GM12801 (cell line): Measurements from ENCODE around the gene MFAP5.

Source experiments
- TF ChIP-seq, protein P1 (sequence below): IDR thresholded peaks from one replicate; pipeline ENCODE4 v1.5.1; 2011; ENCODE audit warnings: control low read depth; ENCODE audit not compliant: insufficient read length; ENCODE audit errors: extremely low read depth

MFAP5 gene

DNA sequence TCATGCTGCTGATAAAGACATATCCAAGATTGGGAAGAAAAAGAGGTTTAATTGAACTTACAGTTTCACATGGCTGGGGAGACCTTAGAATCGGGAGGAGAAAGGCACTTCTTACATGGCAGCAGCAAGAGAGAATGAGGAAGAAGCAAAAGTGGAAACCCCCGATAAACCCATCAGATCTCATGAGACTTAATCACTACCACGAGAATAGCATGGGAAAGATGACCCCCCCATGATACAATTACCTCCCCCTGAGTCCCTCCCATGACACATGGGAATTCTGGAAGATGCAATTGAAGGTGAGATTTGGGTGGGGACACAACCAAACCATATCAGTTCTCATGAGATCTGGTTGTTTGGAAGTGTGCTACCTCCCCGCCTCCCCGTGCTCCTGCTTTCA lies 9.8 kb upstream of the MFAP5 start:
- TF ChIP-seq, protein P1, sequence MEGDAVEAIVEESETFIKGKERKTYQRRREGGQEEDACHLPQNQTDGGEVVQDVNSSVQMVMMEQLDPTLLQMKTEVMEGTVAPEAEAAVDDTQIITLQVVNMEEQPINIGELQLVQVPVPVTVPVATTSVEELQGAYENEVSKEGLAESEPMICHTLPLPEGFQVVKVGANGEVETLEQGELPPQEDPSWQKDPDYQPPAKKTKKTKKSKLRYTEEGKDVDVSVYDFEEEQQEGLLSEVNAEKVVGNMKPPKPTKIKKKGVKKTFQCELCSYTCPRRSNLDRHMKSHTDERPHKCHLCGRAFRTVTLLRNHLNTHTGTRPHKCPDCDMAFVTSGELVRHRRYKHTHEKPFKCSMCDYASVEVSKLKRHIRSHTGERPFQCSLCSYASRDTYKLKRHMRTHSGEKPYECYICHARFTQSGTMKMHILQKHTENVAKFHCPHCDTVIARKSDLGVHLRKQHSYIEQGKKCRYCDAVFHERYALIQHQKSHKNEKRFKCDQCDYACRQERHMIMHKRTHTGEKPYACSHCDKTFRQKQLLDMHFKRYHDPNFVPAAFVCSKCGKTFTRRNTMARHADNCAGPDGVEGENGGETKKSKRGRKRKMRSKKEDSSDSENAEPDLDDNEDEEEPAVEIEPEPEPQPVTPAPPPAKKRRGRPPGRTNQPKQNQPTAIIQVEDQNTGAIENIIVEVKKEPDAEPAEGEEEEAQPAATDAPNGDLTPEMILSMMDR: no peak

DNA sequence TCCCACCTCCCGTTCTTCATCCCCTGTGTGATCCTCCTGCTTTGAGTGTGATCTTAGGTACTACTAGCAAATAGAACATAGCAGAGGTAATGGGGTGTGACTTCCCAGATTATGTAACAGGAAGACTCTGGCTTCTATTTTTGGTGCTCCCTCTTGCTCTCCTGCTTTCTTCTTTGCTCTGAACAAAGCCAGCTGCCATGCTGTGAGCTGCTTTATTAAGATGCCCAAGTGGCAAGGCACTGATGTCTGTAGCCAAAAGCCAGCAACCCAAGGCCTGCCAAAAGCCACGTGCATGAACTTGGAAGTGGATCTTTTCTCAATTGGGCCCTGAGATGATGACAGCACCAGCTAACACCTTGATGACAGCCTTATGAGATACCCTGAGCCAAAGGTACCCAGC lies 5.8 kb upstream of the MFAP5 start:
- TF ChIP-seq, protein P1: no peak

DNA sequence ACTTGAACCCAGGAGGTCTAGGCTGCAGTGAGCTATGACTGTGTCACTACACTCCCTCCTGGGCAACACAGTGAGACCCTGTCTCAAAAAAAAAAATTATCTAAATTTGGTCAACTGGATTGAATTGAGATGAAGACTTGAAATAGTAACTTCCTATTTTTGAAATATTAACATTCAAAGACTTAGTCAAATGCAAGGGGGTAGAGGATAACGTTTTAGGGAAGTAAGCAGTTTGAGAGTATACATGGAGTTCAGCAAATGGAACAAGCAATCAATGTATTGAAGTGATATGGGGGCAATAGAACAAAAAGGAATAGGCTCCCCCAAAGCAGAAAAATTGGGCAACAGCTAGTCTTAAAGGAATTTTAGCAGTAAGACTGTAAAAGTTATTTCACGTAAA lies 4.6 kb upstream of the MFAP5 start:
- TF ChIP-seq, protein P1: no peak

DNA sequence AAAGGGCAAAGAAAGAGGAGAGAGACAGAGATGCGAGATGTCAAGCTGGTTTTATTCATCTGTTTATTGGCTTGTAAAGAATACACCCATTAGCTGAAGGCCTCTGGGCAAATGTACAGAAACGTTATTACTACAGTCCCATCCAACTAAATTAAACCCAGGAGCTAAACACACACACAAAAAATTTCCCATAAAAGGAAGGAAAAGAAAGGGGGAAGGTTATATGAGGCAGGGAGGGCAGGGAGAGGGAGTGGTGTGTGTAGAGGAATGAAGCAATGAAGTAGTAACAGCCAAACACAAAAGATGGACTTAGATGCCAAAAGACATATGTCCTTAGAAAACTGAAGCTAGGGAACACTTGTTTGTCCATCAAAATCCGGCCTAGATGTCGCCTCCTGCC lies 3.1 kb upstream of the MFAP5 start:
- TF ChIP-seq, protein P1: no peak

DNA sequence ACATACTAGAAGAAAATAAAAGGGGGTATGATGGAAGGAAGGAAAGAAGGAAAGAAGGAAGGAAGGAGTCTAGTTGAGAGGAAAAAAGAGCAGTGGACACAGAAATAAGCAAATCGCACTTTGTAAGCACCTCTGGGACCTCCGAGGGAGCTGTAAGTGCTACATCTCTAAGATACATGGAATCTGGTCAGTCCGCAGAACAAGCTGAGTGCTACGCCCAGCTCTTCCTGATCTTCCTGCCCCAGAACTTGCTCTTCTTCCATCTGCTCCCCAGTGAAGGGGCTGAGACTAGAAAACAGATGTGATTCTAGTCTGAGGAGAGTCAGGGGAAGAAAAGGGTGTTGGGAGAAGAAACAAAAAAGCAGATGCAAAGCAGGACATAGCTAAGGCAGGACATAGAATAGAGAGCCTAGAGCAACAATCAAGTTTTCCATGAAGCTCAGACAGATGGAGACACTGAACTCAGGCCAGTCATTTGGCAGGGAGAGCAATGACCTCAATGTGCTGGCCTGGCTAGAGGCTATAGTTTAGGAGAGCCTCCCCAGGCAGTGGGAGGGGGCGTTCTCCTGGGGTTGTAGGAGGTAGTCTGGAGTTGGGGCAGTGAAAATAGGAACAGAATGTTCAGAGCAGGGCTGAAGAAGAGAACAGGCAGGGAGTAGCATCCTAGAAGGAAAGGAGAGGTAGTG lies 1.7 kb upstream of the MFAP5 start:
- TF ChIP-seq, protein P1: no peak

DNA sequence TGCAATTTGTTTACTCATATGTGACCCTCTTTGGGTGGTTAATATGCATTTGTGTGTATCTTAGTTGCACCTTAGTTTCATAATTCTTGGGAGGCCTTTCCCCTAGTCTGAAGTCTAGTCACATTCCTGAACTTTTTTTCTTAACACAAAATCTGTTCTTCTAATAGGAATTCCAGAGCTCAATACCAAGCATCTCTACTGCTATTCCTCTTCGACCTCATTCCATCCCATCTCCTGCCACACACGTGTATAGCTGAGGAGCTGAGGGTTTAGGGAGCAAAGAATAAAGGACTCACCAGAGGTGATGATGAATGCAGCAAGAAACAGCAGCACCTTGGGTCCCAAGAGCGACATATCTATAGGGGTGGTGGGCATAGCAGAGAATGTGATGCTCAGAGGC lies 875 bp downstream of the MFAP5 start:
- TF ChIP-seq, protein P1: no peak

DNA sequence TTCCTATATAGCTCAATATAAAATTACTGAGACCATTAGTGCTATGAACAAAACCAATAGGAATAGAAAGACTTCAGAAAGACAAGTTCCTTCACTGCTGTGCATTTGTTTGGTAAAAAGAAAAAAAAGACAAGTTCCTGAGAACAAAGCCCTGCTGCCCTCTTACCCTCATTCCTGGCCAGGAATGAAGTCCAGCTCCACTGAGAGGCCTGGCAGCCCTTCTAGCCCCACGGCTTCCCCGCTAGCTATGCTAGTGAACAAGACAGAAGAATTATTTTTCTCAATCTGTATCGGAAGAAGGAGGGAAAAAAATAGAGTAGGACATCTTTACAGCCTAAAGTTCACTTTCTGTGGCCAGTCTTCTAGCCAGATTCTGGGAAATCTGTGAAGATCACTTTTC lies 1.6 kb downstream of the MFAP5 start:
- TF ChIP-seq, protein P1: no peak

DNA sequence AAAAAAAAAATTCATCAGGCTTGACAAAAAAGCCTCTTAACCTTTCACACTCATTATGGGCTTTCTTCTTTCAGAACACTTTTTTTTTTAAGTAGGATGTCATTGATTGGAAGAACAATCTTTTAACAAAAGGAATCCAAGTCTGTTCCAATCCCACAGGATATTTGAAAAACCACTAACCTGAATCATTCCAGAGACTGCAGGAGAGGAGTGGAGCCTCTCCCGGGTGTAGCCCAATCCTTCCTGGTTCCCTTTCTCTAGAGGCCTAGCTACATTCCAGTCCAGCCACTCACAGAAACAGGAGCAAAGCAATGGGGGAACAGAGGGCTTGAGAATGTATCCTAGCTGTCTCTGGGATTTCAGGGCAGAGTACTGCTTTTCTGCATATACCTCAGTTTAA lies 4.3 kb downstream of the MFAP5 start:
- TF ChIP-seq, protein P1: no peak
